ENCODE data around the gene STAT1. TPM values are rescaled to one million over a fixed set of nuclear protein-coding genes. Genes with fewer than 3 reads are reported as not detected.
A peak's percentile ranks its signal among the peaks of the same experiment; 100 is the strongest.

The STAT1 gene
- total and polyA plus RNA-seq, 5 donors from 2014 or later: 198 to 331 (median 262) TPM

GRCh38 chr2:191012845-191013681, 908 bp downstream of the STAT1 start:
- peak in 1 of 2 donors; percentile 2 for ATAC-seq (ENCODE audit: low read depth in 2 of 2)

GRCh38 chr2:191012346-191012745, 1.6 kb downstream of the STAT1 start:
- H3K4me3 Mint-ChIP-seq: no peak overlapping the region
- peaks cover 28 to 47% (median 35%) of the 10 kb centered on the region in 4 donors for H3K4me1 Mint-ChIP-seq
- Histone ChIP-seq H3K27me3 (ENCODE audit: control insufficient read depth, insufficient read depth, low read length) (no peaks in the 10 kb centered on the region), H3K27ac (ENCODE audit: insufficient read depth, low read length, poor library complexity, severe bottlenecking) (peak overlapping the region; percentile 95), H3K36me3 (ENCODE audit: control insufficient read depth, insufficient read depth, low read length) (peaks cover 38% of the 10 kb centered on the region), H3K4me1 (ENCODE audit: control insufficient read depth, insufficient read depth, low read length, poor library complexity, severe bottlenecking) (peaks cover 76% of the 10 kb centered on the region), H3K9me3 (ENCODE audit: control insufficient read depth in 2 of 2, low read length in 2 of 2) (no peaks in the 10 kb centered on the region), H3K4me3 (ENCODE audit: low read depth, low read length) (peak overlapping the region; percentile 100)
- ATAC-seq (ENCODE audit: low read depth in 2 of 2) (no peak), DNase-seq (no peak)
- H3K36me3 Mint-ChIP-seq: peaks cover 33% of the 10 kb centered on the region
- H3K27me3 Mint-ChIP-seq: no peaks in the 10 kb centered on the region
- peaks cover 0 to 3% (median 0%) of the 10 kb centered on the region in 7 donors for H3K9me3 Mint-ChIP-seq
- no peak overlapping the region for H3K27ac Mint-ChIP-seq

More at GRCh38 chr2:191012845-191013681, 908 bp downstream of the STAT1 start:
- Mint-ChIP-seq H3K4me3 (no peak overlapping the region), H3K27ac (no peak overlapping the region), H3K4me1 (peaks cover 23 to 45% (median 32%) of the 10 kb centered on the region in 4 donors), H3K27me3 (no peaks in the 10 kb centered on the region), H3K9me3 (peaks cover 0 to 3% (median 0%) of the 10 kb centered on the region in 7 donors), H3K36me3 (peaks cover 28% of the 10 kb centered on the region)
- H3K4me3 ChIP-seq (ENCODE audit: low read depth, low read length): peak overlapping the region; percentile 100
- peaks cover 32% of the 10 kb centered on the region for H3K36me3 ChIP-seq (ENCODE audit: control insufficient read depth, insufficient read depth, low read length)
- H3K27ac ChIP-seq (ENCODE audit: insufficient read depth, low read length, poor library complexity, severe bottlenecking): peak overlapping the region; percentile 95
- no peaks in the 10 kb centered on the region for H3K9me3 ChIP-seq (ENCODE audit: control insufficient read depth in 2 of 2, low read length in 2 of 2)
- no peaks in the 10 kb centered on the region for H3K27me3 ChIP-seq (ENCODE audit: control insufficient read depth, insufficient read depth, low read length)
- H3K4me1 ChIP-seq (ENCODE audit: control insufficient read depth, insufficient read depth, low read length, poor library complexity, severe bottlenecking): peaks cover 71% of the 10 kb centered on the region
- DNase-seq: no peak

- Histone ChIP-seq H3K27ac (ENCODE audit: insufficient read depth, low read length, poor library complexity, severe bottlenecking) (peak overlapping the region; percentile 58), H3K9me3 (ENCODE audit: control insufficient read depth in 2 of 2, low read length in 2 of 2) (no peaks in the 10 kb centered on the region), H3K36me3 (ENCODE audit: control insufficient read depth, insufficient read depth, low read length) (peaks cover 50% of the 10 kb centered on the region), H3K27me3 (ENCODE audit: control insufficient read depth, insufficient read depth, low read length) (no peaks in the 10 kb centered on the region), H3K4me1 (ENCODE audit: control insufficient read depth, insufficient read depth, low read length, poor library complexity, severe bottlenecking) (peaks cover 86% of the 10 kb centered on the region), H3K4me3 (ENCODE audit: low read depth, low read length) (peak overlapping the region; percentile 100)
- H3K36me3 Mint-ChIP-seq: peaks cover 40% of the 10 kb centered on the region
- DNase-seq (no peak), ATAC-seq (ENCODE audit: low read depth in 2 of 2) (no peak)
- no peaks in the 10 kb centered on the region for H3K27me3 Mint-ChIP-seq
- peaks cover 36 to 55% (median 38%) of the 10 kb centered on the region in 4 donors for H3K4me1 Mint-ChIP-seq
- H3K4me3 Mint-ChIP-seq: no peak overlapping the region
- H3K9me3 Mint-ChIP-seq: peaks cover 0 to 3% (median 0%) of the 10 kb centered on the region in 7 donors
- H3K27ac Mint-ChIP-seq: peak overlapping the region in 1 of 3 donors; percentile 80
Measured at GRCh38 chr2:191010887-191011885, 2.8 kb downstream of the STAT1 start.

GRCh38 chr2:191009541-191010374, 4.2 kb downstream of the STAT1 start:
- Mint-ChIP-seq H3K9me3 (peaks cover 0 to 4% (median 1%) of the 10 kb centered on the region in 7 donors), H3K27me3 (no peaks in the 10 kb centered on the region), H3K27ac (peak overlapping the region; percentile 4 to 84 (median 6)), H3K4me3 (peak overlapping the region; percentile 3 to 88 (median 36)), H3K4me1 (peaks cover 38 to 65% (median 47%) of the 10 kb centered on the region in 4 donors), H3K36me3 (peaks cover 50% of the 10 kb centered on the region)
- peak overlapping the region; percentile 55 for H3K27ac ChIP-seq (ENCODE audit: insufficient read depth, low read length, poor library complexity, severe bottlenecking)
- DNase-seq (no peak), ATAC-seq (ENCODE audit: low read depth in 2 of 2) (no peak)
- no peaks in the 10 kb centered on the region for H3K9me3 ChIP-seq (ENCODE audit: control insufficient read depth in 2 of 2, low read length in 2 of 2)
- peaks cover 64% of the 10 kb centered on the region for H3K36me3 ChIP-seq (ENCODE audit: control insufficient read depth, insufficient read depth, low read length)
- peaks cover 76% of the 10 kb centered on the region for H3K4me1 ChIP-seq (ENCODE audit: control insufficient read depth, insufficient read depth, low read length, poor library complexity, severe bottlenecking)
- H3K4me3 ChIP-seq (ENCODE audit: low read depth, low read length): peak overlapping the region; percentile 100
- no peaks in the 10 kb centered on the region for H3K27me3 ChIP-seq (ENCODE audit: control insufficient read depth, insufficient read depth, low read length)

- H3K27me3 ChIP-seq (ENCODE audit: control insufficient read depth, insufficient read depth, low read length): no peaks in the 10 kb centered on the region
- Mint-ChIP-seq H3K36me3 (peaks cover 65% of the 10 kb centered on the region), H3K27ac (peak overlapping the region; percentile 23 to 86 (median 74)), H3K4me3 (peak overlapping the region; percentile 14 to 70 (median 54)), H3K4me1 (peaks cover 44 to 77% (median 58%) of the 10 kb centered on the region in 4 donors), H3K27me3 (no peaks in the 10 kb centered on the region), H3K9me3 (peaks cover 0 to 5% (median 1%) of the 10 kb centered on the region in 7 donors)
- peak overlapping the region; percentile 100 for H3K4me3 ChIP-seq (ENCODE audit: low read depth, low read length)
- H3K36me3 ChIP-seq (ENCODE audit: control insufficient read depth, insufficient read depth, low read length): peaks cover 79% of the 10 kb centered on the region
- H3K4me1 ChIP-seq (ENCODE audit: control insufficient read depth, insufficient read depth, low read length, poor library complexity, severe bottlenecking): peaks cover 68% of the 10 kb centered on the region
- DNase-seq (no peak), ATAC-seq (ENCODE audit: low read depth in 2 of 2) (no peak)
- no peak overlapping the region for H3K27ac ChIP-seq (ENCODE audit: insufficient read depth, low read length, poor library complexity, severe bottlenecking)
- H3K9me3 ChIP-seq (ENCODE audit: control insufficient read depth in 2 of 2, low read length in 2 of 2): peaks cover 0 to 7% of the 10 kb centered on the region in 2 experiments
Measured at GRCh38 chr2:191008286-191008685, 5.7 kb downstream of the STAT1 start.

- Mint-ChIP-seq H3K36me3 (peaks cover 72% of the 10 kb centered on the region), H3K27ac (peak overlapping the region; percentile 28 to 79 (median 57)), H3K9me3 (peaks cover 0 to 5% (median 1%) of the 10 kb centered on the region in 7 donors), H3K4me3 (peak overlapping the region in 3 of 4 donors; percentile 2 to 23 (median 10)), H3K4me1 (peaks cover 47 to 87% (median 67%) of the 10 kb centered on the region in 4 donors), H3K27me3 (no peaks in the 10 kb centered on the region)
- H3K4me1 ChIP-seq (ENCODE audit: control insufficient read depth, insufficient read depth, low read length, poor library complexity, severe bottlenecking): peaks cover 57% of the 10 kb centered on the region
- H3K9me3 ChIP-seq (ENCODE audit: control insufficient read depth in 2 of 2, low read length in 2 of 2): peaks cover 0 to 7% of the 10 kb centered on the region in 2 experiments
- H3K36me3 ChIP-seq (ENCODE audit: control insufficient read depth, insufficient read depth, low read length): peaks cover 90% of the 10 kb centered on the region
- DNase-seq (no peak), ATAC-seq (ENCODE audit: low read depth in 2 of 2) (no peak)
- no peak overlapping the region for H3K27ac ChIP-seq (ENCODE audit: insufficient read depth, low read length, poor library complexity, severe bottlenecking)
- no peak overlapping the region for H3K4me3 ChIP-seq (ENCODE audit: low read depth, low read length)
- no peaks in the 10 kb centered on the region for H3K27me3 ChIP-seq (ENCODE audit: control insufficient read depth, insufficient read depth, low read length)
Measured at GRCh38 chr2:191006997-191007783, 6.8 kb downstream of the STAT1 start.

Data from CD4-positive, CD25-positive, alpha-beta regulatory T cell (primary cell).